ENCODE measurements around the gene MIPOL1.
A peak's percentile ranks its signal among the peaks of the same experiment; 100 is the strongest.

Gene MIPOL1

DNA sequence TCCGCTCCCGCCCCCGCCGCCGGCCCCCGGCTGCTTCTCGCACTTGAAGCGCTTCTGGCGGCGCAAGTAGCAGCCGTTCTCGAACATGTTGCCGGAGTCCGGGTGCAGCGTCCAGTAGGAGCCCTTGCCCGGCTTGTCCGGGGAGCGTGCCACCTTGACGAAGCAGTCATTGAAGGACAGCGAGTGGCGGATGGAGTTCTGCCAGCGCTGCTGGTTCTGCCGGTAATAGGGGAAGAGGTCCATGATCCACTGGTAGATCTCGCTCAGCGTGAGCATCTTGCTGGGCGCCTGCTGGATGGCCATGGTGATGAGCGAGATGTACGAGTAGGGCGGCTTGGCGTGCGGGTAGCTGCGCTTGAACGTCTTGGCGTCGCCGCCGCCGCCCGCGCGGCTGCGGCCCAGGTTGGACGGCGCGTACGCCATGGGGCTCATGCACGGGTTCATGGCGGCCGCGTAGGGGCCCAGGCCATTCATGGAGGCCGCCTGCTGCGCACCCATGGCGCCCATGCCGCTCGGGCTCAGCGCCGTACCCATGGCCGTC is 394.3 kb downstream of the MIPOL1 start:
- no peak overlapping the region for H3K27ac ChIP-seq
- TF ChIP-seq, protein P1, sequence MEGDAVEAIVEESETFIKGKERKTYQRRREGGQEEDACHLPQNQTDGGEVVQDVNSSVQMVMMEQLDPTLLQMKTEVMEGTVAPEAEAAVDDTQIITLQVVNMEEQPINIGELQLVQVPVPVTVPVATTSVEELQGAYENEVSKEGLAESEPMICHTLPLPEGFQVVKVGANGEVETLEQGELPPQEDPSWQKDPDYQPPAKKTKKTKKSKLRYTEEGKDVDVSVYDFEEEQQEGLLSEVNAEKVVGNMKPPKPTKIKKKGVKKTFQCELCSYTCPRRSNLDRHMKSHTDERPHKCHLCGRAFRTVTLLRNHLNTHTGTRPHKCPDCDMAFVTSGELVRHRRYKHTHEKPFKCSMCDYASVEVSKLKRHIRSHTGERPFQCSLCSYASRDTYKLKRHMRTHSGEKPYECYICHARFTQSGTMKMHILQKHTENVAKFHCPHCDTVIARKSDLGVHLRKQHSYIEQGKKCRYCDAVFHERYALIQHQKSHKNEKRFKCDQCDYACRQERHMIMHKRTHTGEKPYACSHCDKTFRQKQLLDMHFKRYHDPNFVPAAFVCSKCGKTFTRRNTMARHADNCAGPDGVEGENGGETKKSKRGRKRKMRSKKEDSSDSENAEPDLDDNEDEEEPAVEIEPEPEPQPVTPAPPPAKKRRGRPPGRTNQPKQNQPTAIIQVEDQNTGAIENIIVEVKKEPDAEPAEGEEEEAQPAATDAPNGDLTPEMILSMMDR (IDR thresholded peaks at IDR 0.05; ENCODE audit: low read depth, low read length, missing control alignments) = no peak
- H3K36me3 ChIP-seq (replicated peaks) = no peaks in the 10 kb centered on the region
- peaks cover 79% of the 10 kb centered on the region for H3K27me3 ChIP-seq (replicated peaks)
- in situ Hi-C loops (cut with HindIII; ENCODE audit: low pct_ligation_motif_present, low sequenced_read_pairs) = no loop called here
- no peak overlapping the region for H3K4me3 ChIP-seq (ENCODE audit: low read depth, low read length)
- DNase-seq = no peak

GRCh38 chr14:37592482-37593408 is 395.0 kb downstream of the MIPOL1 start:
- TF ChIP-seq, protein P1 (IDR thresholded peaks at IDR 0.05; ENCODE audit: low read depth, low read length, missing control alignments) = no peak
- no peak for DNase-seq
- in situ Hi-C loops (cut with HindIII; ENCODE audit: low pct_ligation_motif_present, low sequenced_read_pairs) = no loop called here
- Histone ChIP-seq H3K36me3 (replicated peaks) (no peaks in the 10 kb centered on the region), H3K27me3 (replicated peaks) (peaks cover 80% of the 10 kb centered on the region), H3K27ac (no peak overlapping the region), H3K4me3 (ENCODE audit: low read depth, low read length) (no peak overlapping the region)

DNA sequence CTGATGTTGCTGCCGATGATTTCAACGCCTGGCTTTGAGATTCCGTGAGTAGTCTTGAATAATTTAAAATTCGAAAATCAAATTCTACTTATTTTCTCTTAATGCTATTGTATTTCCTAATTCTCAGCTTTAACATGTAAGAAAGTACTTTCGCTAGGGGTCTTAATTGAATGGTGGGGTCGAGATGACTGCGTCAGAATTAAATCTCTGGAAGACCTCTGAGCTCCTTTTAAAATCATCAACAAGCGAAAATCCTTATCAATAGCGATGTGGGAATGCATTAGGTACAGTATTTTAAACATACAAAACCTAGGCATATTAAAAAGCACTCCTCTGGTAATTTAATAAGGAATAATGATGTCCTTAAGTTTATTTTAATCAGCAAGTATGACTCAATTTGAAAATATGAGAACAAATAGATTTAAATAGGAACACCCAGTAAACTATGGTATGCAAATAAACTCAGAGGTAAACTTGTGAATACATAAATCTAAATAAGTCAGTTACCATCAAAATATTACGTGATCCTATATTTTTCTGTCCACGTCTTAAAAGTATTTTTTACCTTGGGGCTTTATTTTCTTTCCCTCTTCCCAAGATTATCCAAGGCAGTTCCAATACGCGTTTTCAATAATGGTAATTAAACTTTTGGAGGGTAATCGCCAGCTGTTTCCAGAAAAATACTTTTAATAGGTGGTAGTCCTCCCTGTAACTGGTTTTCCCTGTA is 395.9 kb downstream of the MIPOL1 start:
- H3K4me3 ChIP-seq (ENCODE audit: low read depth, low read length) = no peak overlapping the region
- TF ChIP-seq, protein P1 (IDR thresholded peaks at IDR 0.05; ENCODE audit: low read depth, low read length, missing control alignments) = no peak
- H3K36me3 ChIP-seq (replicated peaks) = no peaks in the 10 kb centered on the region
- no peak for DNase-seq
- H3K27ac ChIP-seq = no peak overlapping the region
- in situ Hi-C loops (cut with HindIII; ENCODE audit: low pct_ligation_motif_present, low sequenced_read_pairs) = no loop called here
- H3K27me3 ChIP-seq (replicated peaks) = peaks cover 81% of the 10 kb centered on the region

- Histone ChIP-seq H3K4me3 (ENCODE audit: low read depth, low read length) (peak overlapping the region; percentile 50), H3K36me3 (replicated peaks) (no peaks in the 10 kb centered on the region), H3K27me3 (replicated peaks) (peaks cover 81% of the 10 kb centered on the region), H3K27ac (no peak overlapping the region)
- in situ Hi-C loops (cut with HindIII; ENCODE audit: low pct_ligation_motif_present, low sequenced_read_pairs) = no loop called here
- peak; percentile 57 for DNase-seq
- TF ChIP-seq, protein P1 (IDR thresholded peaks at IDR 0.05; ENCODE audit: low read depth, low read length, missing control alignments) = peak; percentile 90
Measured at GRCh38 chr14:37594238-37594970, 396.7 kb downstream of the MIPOL1 start.

DNA sequence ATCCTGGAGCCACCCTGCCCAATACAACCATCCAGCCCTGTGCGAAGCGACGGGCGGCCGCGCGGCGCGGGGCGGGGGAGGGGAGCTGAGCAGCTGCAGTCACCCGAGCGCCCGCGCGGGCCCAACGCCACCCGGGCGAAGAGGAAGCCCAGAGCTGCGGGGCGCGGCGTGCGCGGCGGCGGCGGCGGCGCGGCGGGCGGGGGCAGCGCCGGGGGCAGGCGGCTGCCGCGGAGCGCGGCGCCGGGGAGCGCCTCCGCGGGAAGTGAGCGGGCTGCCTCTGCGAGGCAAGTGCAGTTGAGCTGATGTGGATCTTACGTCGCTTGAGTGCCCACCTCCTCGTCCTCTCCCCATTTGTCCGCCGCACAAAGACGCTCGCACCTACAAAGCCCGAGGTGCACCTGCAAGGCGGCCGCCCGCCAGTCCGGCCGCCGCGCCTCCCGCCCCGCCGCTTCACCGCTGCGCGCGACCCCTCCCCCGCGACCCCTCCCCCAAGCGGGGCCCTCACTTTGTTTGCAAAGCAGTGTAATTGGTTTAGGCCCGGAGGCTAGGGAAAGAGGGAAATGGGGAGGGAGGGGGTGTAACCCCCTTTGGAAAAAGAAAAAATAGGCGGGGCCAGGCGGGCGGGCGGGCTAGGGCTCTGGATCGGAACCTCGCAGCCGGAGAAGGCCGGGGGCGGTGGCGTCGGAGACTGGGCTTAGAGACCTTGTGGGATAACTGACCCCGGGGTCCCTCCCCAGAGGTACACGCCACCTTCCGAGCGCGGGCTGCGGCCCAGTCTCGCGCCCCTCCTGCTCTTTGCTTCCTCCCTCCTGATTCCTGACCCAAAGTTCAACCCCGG is 397.5 kb downstream of the MIPOL1 start, which contains the start of the genes FOXA1 and TTC6:
FOXA1 (minus strand) TSS at position 279 of the 838 bp plus-strand sequence; CDS start at position 2, 277 bp downstream.
TTC6 (plus strand) TSS at position 659 of the 838 bp plus-strand sequence. CDS start 26,436 bp downstream, outside the sequence.
- no peak for DNase-seq
- no peak within 1 kb of the TSS for H3K27ac ChIP-seq
- in situ Hi-C loops (cut with HindIII; ENCODE audit: low pct_ligation_motif_present, low sequenced_read_pairs) = no loop called here
- H3K36me3 ChIP-seq (replicated peaks) = no peaks in the 10 kb centered on the region
- H3K4me3 ChIP-seq (ENCODE audit: low read depth, low read length) = peak within 1 kb of the TSS; percentile 50
- TF ChIP-seq, protein P1 (IDR thresholded peaks at IDR 0.05; ENCODE audit: low read depth, low read length, missing control alignments) = no peak
- H3K27me3 ChIP-seq (replicated peaks) = peaks cover 81% of the 10 kb centered on the region
